Neural cell (in vitro differentiated cells): ENCODE measurements around the gene CPSF3. TPM values are rescaled to one million over a fixed set of nuclear protein-coding genes. Genes with fewer than 3 reads are reported as not detected.

ENCODE experiments used
- H2AFZ ChIP-seq: fragments of 200-600, 300-800 bp; sonication (generic), shearing (Covaris generic); 2 replicates; pipeline ENCODE4 v1.6.0; 2014; ENCODE audit warnings: low read depth, mild to moderate bottlenecking, antibody characterized with exemption, low read length, moderate library complexity
- H3F3A ChIP-seq: fragments of 200-600 bp; shearing (Covaris generic); 2 replicates; pipeline ENCODE4 v1.6.1; 2016; ENCODE audit warnings: mild to moderate bottlenecking, moderate library complexity, mixed read lengths, antibody characterized with exemption, low read length; ENCODE audit not compliant: insufficient read depth, poor library complexity, severe bottlenecking
- H3K27ac ChIP-seq: fragments of 200-600, 300-800 bp; sonication (generic), shearing (Covaris generic); 2 replicates; pipeline ENCODE4 v1.5.1; 2014; ENCODE audit warnings: mild to moderate bottlenecking, low read length, moderate library complexity
- H3K27me3 ChIP-seq: fragments of 300-800, 200-600 bp; sonication (generic), shearing (Covaris generic); 2 replicates; pipeline ENCODE4 v1.6.0; 2014; ENCODE audit warnings: mild to moderate bottlenecking, low read depth, low read length, moderate library complexity; ENCODE audit not compliant: insufficient read depth
- H3K36me3 ChIP-seq: fragments of 300-800, 200-600 bp; sonication (generic), shearing (Covaris generic); 2 replicates; pipeline ENCODE4 v1.5.1; 2014; ENCODE audit warnings: mild to moderate bottlenecking, antibody characterized with exemption, low read length, moderate library complexity; ENCODE audit not compliant: insufficient read depth
- H3K4me2 ChIP-seq: fragments of 300-800, 200-600 bp; sonication (generic), shearing (Covaris generic); 2 replicates; pipeline ENCODE4 v1.6.0; 2014; ENCODE audit warnings: mild to moderate bottlenecking, low read length
- H3K4me3 ChIP-seq: fragments of 300-800, 200-600 bp; sonication (generic), shearing (Covaris generic); 2 replicates; pipeline ENCODE4 v1.5.1; 2014; ENCODE audit warnings: mild to moderate bottlenecking, low read length, moderate library complexity
- H3K79me2 ChIP-seq: fragments of 200-600 bp; shearing (Covaris generic); replicated peaks from 2 replicates; pipeline ENCODE4 v1.6.0; 2014; ENCODE audit warnings: mild to moderate bottlenecking, low read length, moderate library complexity; ENCODE audit not compliant: insufficient read depth
- H3K9ac ChIP-seq: fragments of 300-800, 200-600 bp; sonication (generic), shearing (Covaris generic); 2 replicates; pipeline ENCODE4 v1.6.1; 2016; ENCODE audit warnings: mild to moderate bottlenecking, low read length, mixed read lengths
- H3K9me2 ChIP-seq: fragments of 200-600 bp; shearing (Covaris generic); 2 replicates; pipeline ENCODE4 v1.6.1; 2016; ENCODE audit warnings: mild to moderate bottlenecking, low read length, mixed read lengths; ENCODE audit not compliant: insufficient read depth
- H3K9me3 ChIP-seq: fragments of 200-600, 300-800 bp; sonication (generic), shearing (Covaris generic); 2 replicates; pipeline ENCODE4 v1.6.1; 2016; ENCODE audit warnings: mild to moderate bottlenecking, mixed run types, low read length, moderate library complexity, mixed read lengths
- H4K20me1 ChIP-seq: fragments of 200-600 bp; shearing (Covaris generic); 2 replicates; pipeline ENCODE4 v1.6.1; 2016; ENCODE audit warnings: mild to moderate bottlenecking, mixed run types; ENCODE audit not compliant: insufficient read depth
- CTCF ChIP-seq: fragments of 450-650 bp; IDR thresholded peaks from 2 replicates; pipeline ENCODE4 v1.5.1; 2014; ENCODE audit warnings: antibody characterized with exemption, mild to moderate bottlenecking, moderate library complexity; ENCODE audit not compliant: poor library complexity, severe bottlenecking
- EP300 ChIP-seq: fragments of 450-650 bp; conservative IDR thresholded peaks from 2 replicates; pipeline ENCODE4 v1.6.1; 2014; ENCODE audit warnings: antibody characterized with exemption, mild to moderate bottlenecking, moderate library complexity; ENCODE audit not compliant: poor library complexity, severe bottlenecking
- EZH2 ChIP-seq: fragments of 200-600, 300-800 bp; shearing (Covaris generic), sonication (generic); IDR thresholded peaks from 2 replicates; pipeline ENCODE4 v1.6.1; 2014; ENCODE audit warnings: antibody characterized with exemption, low read length, borderline replicate concordance, mild to moderate bottlenecking; ENCODE audit not compliant: insufficient read depth, poor library complexity, severe bottlenecking
- MXI1 ChIP-seq: fragments of 450-650 bp; conservative IDR thresholded peaks from 2 replicates; pipeline ENCODE4 v1.6.1; 2014; ENCODE audit warnings: antibody characterized with exemption, mild to moderate bottlenecking; ENCODE audit not compliant: poor library complexity, severe bottlenecking
- POLR2AphosphoS5 ChIP-seq: IDR thresholded peaks from 2 replicates; pipeline ENCODE4 v1.6.1; 2012
- RAD21 ChIP-seq: fragments of 450-650 bp; conservative IDR thresholded peaks from 2 replicates; pipeline ENCODE4 v1.6.1; 2014; ENCODE audit warnings: antibody characterized with exemption, mild to moderate bottlenecking, moderate library complexity
- REST ChIP-seq: IDR thresholded peaks from 2 replicates; pipeline ENCODE4 v1.6.1; 2012; ENCODE audit warnings: borderline replicate concordance
- SMC3 ChIP-seq: fragments of 450-650 bp; conservative IDR thresholded peaks from 2 replicates; pipeline ENCODE4 v1.6.1; 2014; ENCODE audit warnings: antibody characterized with exemption, mild to moderate bottlenecking, moderate library complexity; ENCODE audit not compliant: poor library complexity
- TAF1 ChIP-seq: IDR thresholded peaks from 2 replicates; pipeline ENCODE4 v1.6.1; 2012; ENCODE audit warnings: low read depth
- polyA plus RNA-seq: library from polyadenylated mRNA; depleted of rRNA; stranded (reverse); fragments of >200 nt; gene quantifications from 2 replicates; pipeline ENCODE4 v1.2.3, GENCODE V29; 2014

The CPSF3 gene
- polyA plus RNA-seq, 1 donor from 2014 or later = 56.0 TPM

GRCh38 chr2:9390151-9390850 is 33.2 kb upstream of the CPSF3 start:
- no peaks in the 10 kb centered on the region for H4K20me1 ChIP-seq
- no peak overlapping the region for H3K4me3 ChIP-seq
- TF ChIP-seq POLR2AphosphoS5 = no peak
- no peak for TF ChIP-seq EP300
- TF ChIP-seq SMC3 = no peak
- TF ChIP-seq RAD21 = no peak
- TF ChIP-seq CTCF = no peak
- no peak for TF ChIP-seq EZH2
- TF ChIP-seq TAF1 = no peak
- TF ChIP-seq MXI1 = no peak
- no peak for TF ChIP-seq REST
- no peak overlapping the region for H3K27ac ChIP-seq
- H3K9ac ChIP-seq = no peak overlapping the region
- H3K9me3 ChIP-seq = no peaks in the 10 kb centered on the region
- no peaks in the 10 kb centered on the region for H3K27me3 ChIP-seq
- no peak overlapping the region for H3K4me2 ChIP-seq
- H3K36me3 ChIP-seq = no peaks in the 10 kb centered on the region
- H2AFZ ChIP-seq = no peak overlapping the region
- no peaks in the 10 kb centered on the region for H3F3A ChIP-seq
- H3K79me2 ChIP-seq = no peaks in the 10 kb centered on the region
- no peaks in the 10 kb centered on the region for H3K9me2 ChIP-seq

GRCh38 chr2:9390991-9391390 is 32.5 kb upstream of the CPSF3 start:
- Histone ChIP-seq H4K20me1 (no peaks in the 10 kb centered on the region), H3K4me2 (no peak overlapping the region), H3K9ac (no peak overlapping the region), H3F3A (no peaks in the 10 kb centered on the region), H3K79me2 (no peaks in the 10 kb centered on the region), H3K4me3 (no peak overlapping the region), H3K27me3 (no peaks in the 10 kb centered on the region), H3K9me3 (no peaks in the 10 kb centered on the region), H3K36me3 (no peaks in the 10 kb centered on the region), H2AFZ (no peak overlapping the region), H3K27ac (no peak overlapping the region), H3K9me2 (no peaks in the 10 kb centered on the region)
- TF ChIP-seq TAF1 (no peak), REST (no peak), EZH2 (no peak)
